ENCODE results near the gene CTTNBP2. TPM values are rescaled to one million over a fixed set of nuclear protein-coding genes. Genes with fewer than 3 reads are reported as not detected.

The CTTNBP2 gene
- total RNA-seq, 1 experiment from 2014 or later: 17.6 TPM

GRCh38 chr7:117829450-117830117 is 43.7 kb downstream of the CTTNBP2 start:
- Histone ChIP-seq H3K27ac (ENCODE audit: insufficient read length, low read depth, low read length) (no peak overlapping the region), H3K4me2 (ENCODE audit: insufficient read depth, insufficient read length, low read length) (no peak overlapping the region), H4K20me1 (ENCODE audit: control insufficient read depth, insufficient read depth, insufficient read length) (no peaks in the 10 kb centered on the region)

More at GRCh38 chr7:117829450-117830117, 43.7 kb downstream of the CTTNBP2 start:
- TF ChIP-seq CTCF (conservative IDR thresholded peaks at IDR 0.05): peak; percentile 32; the same call in 2 of the 3 replicates
- Histone ChIP-seq H3T11ph (ENCODE audit: low read length) (no peak overlapping the region), H4K8ac (replicated peaks; ENCODE audit: insufficient read length, low read depth, low read length) (no peak overlapping the region), H3K4ac (ENCODE audit: low read depth, low read length) (no peak overlapping the region), H3K14ac (ENCODE audit: insufficient read depth, low read length) (no peak overlapping the region), H2BK20ac (ENCODE audit: low read depth, low read length, poor library complexity, severe bottlenecking) (no peak overlapping the region), H2AK5ac (ENCODE audit: insufficient read length, low read length) (no peak overlapping the region), H4K5ac (ENCODE audit: insufficient read length, low read depth, low read length) (no peak overlapping the region), H2BK15ac (ENCODE audit: low read depth, low read length) (no peak overlapping the region), H3K56ac (ENCODE audit: insufficient read length, low read depth, low read length) (no peak overlapping the region), H2BK12ac (ENCODE audit: insufficient read length, low read depth, low read length) (no peak overlapping the region), H2AFZ (ENCODE audit: low read length) (no peak overlapping the region), H3K27me3 (ENCODE audit: insufficient read depth, low read length) (peaks cover under 1% of the 10 kb centered on the region; the same call in 1 of the 2 replicates), H3K4me1 (ENCODE audit: insufficient read depth, low read length) (no peaks in the 10 kb centered on the region; the same call in 1 of the 2 replicates), H3K23ac (ENCODE audit: insufficient read length, low read depth, low read length) (no peak overlapping the region), H2BK120ac (ENCODE audit: low read depth, low read length, poor library complexity, severe bottlenecking) (no peak overlapping the region), H3K79me1 (ENCODE audit: insufficient read depth, low read depth, low read length, poor library complexity, severe bottlenecking) (no peaks in the 10 kb centered on the region), H4K91ac (ENCODE audit: insufficient read length, low read depth, low read length) (no peak overlapping the region), H3K79me2 (ENCODE audit: insufficient read depth, low read length) (peaks cover 2% of the 10 kb centered on the region; the same call in 1 of the 2 replicates), H3K9ac (ENCODE audit: extremely low read depth, insufficient read length, low read length) (no peak overlapping the region), H3K9me3 (ENCODE audit: control insufficient read depth, low read depth, low read length) (no peaks in the 10 kb centered on the region), H2BK5ac (ENCODE audit: insufficient read length, low read length) (no peak overlapping the region), H3K23me2 (ENCODE audit: insufficient read length, low read depth, low read length, poor library complexity, severe bottlenecking) (no peaks in the 10 kb centered on the region), H3K18ac (ENCODE audit: insufficient read length, low read depth, low read length) (no peak overlapping the region)
- no peak overlapping the region for H3K27ac Mint-ChIP-seq
- DNase-seq: no peak
- peaks cover 18 to 21% (median 20%) of the 10 kb centered on the region in 3 experiments for H3K36me3 Mint-ChIP-seq (ENCODE audit: insufficient read depth in 1 of 3, low read depth in 3 of 3)
- no peak overlapping the region for H3K4me3 Mint-ChIP-seq
- H3K4me1 Mint-ChIP-seq: peaks cover 12 to 19% of the 10 kb centered on the region in 2 experiments
- H3K27me3 Mint-ChIP-seq (ENCODE audit: low read depth): no peaks in the 10 kb centered on the region
- WGBS (ENCODE audit: extremely low coverage, insufficient read length, low lambda C conversion rate): no CpG with 5 or more reads among the region's 1 CpG
- H3K9me3 Mint-ChIP-seq: no peaks in the 10 kb centered on the region
